HG03460 (cell line): ENCODE data around the gene RASA3.
"Not testable (repeated sequence)": the region's sequence is repeated elsewhere in the genome, so short reads cannot be mapped to it uniquely, and the experiment has no call there.

ENCODE experiments used
- ATAC-seq: cut with Tn5 transposase; IDR thresholded peaks from one replicate; pipeline ENCODE4 v1.9.1; 2021; ENCODE audit not compliant: unreplicated experiment

RASA3 gene

DNA sequence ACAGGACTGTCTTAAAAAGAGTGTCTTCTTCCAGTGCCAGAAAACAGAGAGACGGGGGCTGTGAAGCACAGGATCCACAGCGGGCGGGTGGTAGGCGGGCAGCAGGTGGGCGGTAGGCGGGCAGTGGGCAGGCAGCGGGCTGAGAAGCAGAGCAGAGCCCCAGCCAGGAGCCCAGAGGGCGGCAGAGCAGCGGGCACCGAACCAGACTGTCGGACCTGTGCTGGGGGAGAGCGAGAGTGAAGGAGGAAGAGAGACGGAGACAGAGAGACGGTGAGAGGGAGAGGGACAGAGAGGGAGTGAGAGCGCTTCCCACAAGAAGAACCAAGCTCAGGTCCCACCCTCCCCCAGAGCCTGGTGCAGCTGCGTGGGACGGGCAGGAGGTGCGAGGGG is 30.3 kb downstream of the RASA3 start:
- no peak for ATAC-seq

DNA sequence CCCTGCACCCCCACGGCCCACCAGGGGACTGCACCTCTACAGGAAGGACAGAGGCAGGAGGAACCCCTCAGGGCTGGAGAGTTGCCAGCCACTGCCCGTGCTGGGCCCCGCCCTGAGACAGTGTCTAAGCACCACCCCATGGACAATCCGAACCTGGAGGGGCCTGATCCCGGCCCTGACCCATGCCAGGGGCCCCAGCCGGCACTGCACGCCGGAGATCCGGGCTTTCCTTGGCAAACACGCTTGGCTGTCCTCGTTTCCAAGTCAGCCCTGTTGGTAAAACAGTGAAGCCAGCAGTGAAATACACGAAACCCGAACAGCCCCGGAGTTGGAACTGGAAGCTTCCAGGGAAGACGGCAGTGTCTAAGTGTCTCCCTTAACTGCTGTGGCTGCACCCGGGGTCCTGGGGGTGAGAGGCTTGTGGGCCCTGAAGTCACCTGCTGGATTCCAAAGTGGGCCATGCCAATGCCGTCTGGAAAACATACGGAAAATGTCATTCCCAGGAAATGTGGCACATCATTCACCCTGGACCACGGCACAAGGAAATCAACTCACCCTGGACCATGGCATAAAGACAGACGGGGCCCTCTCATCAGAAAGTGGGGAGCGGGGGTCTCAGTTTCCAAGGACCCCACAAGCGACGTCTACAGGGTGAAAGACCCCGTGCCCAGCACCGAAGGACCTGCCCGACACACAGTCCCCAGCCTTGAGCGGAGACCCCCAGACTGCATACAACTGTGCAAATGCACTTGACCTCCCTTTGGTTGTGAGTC is 30.9 kb downstream of the RASA3 start:
- ATAC-seq = no peak

DNA sequence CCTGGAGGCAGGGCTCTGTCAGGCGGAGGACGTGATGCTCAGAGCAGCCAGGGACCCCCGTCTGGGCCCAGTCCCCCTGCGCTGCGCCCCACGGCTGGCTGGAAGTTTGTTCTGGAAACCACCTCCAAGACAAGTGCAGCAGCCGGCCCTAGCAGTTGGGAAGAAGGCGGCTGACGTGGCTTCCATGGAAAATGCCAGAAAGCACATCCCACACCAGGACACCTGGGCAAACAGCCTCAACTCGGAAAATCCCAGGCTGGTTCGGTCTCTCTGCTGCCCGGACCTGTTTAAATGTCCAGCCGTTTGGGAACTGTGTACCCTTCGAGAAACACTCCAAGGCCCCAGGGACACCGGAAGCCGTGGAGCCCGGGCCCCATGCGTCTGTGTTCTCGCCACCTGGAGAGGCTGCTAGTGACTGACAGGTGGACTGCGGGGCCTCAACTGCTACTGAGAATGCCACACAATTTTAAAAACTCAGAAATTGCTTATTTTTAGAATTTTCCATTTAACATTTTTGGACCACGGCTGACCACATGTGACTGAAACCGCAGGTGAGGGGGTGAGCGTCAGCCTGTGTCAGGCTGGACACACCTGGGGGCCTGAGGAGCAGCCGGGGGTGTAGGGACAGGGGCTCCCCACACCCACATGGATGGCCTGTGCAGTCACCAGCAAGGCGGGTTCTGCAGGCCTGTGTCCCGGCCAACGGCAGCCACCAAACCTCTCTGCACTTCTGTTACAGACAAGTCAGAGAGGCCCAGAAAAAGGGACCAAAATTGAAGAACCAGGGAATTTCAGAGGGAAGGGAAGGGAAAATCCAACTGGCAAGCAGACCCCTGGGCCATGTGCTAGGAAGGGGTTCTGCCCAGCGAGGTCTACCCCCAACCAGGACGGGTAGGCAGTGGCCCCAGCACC is 31.7 kb downstream of the RASA3 start:
- ATAC-seq = no peak

DNA sequence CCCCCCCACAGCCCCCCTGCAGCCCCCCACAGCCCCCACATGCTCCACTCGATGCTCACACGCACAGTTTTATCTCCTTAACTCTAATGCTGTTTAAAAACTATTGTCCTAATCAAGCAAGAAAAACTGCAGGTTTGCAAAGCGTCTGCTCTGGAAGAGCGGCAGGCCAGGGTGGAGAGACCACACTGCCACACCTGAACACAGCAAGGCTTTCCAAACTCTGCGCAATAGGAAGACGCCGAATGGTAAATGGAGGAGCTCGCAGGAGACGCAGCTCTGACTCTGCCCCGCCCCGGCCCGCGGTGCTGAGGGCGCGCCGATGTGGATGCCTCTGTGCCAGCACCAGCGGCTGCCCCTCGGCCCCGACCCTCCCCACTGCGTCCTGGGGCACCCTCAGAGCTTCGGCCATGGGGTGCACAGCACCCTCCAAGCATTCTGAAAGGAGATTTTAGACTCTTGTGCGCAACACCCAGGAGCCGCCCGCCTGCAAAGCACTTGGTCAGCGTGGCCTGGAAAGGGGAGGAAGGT is 32.4 kb downstream of the RASA3 start:
- no peak for ATAC-seq

DNA sequence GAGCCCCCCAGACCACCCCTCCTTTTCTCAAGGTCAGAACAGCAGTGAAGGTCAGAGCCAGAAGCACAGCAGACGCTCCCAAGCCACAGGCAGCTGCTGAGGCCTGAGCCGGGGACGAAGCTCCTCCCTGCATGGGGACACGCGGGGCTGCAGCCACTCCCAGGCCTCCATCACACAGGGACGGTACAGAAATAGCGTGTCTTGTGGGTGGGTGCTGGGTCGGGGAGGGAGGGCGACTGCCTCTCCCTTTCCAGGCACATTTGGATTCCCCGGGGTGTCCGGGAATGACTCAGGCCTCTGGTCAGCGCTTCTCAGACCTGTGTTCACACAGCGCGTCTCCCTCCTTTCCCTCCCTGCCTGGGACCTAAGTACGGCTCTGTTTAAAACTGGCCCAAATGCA is 33.2 kb downstream of the RASA3 start:
- ATAC-seq = no peak

DNA sequence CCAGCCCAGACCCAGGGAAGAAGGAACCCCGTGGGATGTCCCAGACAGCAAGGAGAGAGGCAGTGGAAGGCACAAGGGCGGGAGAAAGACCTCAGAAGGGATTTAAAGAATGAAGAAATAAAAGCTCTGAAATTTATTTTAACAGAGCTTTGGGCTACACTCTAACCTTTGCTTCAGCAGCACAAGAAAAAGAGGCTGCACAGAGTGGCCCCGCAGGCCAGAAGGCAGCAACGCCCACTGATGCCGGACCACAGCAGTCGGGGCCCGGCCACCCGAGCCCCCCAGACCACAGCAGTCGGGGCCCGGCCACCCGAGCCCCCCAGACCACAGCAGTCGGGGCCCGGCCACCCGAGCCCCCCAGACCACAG is 33.8 kb downstream of the RASA3 start:
- not testable (repeated sequence) for ATAC-seq

DNA sequence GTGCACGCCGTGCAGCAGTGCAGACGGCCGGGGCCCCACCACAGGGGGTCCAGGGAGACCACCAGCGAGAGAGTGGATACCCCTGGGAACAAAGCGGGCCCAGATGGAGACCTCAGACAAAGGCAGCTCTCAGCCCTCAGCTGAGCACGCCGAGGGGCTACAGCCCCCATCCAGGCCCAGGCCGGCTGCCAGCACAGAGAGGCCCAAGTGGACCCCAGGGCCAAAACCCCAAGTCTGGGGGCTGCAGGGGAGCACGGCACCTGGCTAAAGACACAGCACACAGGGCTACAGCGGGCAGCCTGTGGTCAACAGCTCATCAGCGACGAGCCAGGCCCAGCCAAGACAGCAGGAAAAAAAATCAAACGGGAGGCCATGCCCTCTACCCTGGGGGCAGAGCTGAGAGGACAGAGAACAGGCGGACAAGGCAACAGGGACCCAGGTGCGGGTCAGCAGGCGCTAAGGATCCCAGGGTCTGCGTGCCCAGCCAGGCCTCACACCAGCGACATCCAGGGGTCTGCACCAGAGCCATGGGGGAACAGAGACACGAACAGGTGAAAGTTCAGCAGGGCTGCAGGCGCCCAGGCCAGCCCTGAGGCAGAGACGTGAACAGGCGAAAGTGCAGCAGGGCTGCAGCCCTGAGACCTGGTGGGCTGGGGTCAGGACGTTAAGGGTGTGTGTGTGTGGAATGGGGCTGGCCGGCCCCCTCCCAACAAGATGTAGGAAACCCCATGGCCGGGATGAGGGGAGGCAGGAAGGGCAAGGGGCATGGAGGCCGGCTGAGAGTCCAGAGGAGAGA is 34.3 kb downstream of the RASA3 start:
- ATAC-seq = no peak

DNA sequence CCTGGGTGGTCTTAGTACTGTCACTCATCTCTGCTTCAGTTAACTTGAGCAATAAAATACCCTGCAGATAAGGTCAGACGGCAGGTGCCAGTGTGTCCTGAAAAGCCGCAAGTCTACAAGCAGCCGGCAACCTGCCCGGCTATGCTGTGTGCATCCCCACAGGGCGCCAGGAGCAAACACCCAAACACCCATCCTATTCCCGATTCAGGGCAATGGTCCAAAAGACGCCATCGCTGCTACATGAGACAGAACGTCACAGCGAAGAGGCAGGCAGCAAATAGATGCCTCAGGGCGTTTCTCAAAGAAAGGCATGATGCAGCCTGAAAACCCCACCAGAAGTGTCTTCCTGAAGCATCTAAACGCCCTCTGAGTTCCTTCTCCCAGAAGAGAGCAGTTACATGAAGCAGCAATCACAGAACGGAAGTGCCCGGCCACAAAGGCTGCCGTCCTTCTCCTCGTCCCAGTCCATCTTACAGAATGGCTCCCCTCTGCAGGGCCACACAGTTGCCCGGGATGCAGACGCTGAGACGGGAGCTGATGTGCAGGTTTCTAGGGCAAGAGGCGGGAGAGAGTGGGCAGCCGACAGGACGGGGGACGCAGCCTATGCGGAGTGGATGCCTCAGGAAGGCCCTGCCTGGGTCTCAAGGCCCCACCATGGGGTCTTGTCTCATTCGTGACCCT is 35.1 kb downstream of the RASA3 start:
- no peak for ATAC-seq

DNA sequence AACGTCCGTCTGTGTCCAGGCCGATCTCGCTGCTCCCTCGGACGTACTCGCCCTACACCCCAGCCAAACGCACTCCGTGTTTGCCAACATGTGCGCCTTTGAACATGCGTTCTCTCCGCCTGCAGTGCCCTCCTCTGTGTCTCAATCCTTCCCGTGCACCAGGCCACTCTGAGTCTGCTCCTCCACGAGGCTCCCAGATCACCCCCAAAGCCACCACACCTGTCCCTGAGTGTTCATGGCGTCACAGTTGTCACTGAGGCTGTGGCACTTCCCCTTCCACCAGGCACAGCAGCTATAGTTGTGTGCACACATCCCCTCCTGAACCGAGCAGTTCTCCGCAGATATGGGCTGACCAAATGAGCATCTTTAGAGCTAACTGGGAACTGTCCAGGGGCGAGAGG is 35.6 kb downstream of the RASA3 start:
- ATAC-seq = no peak

DNA sequence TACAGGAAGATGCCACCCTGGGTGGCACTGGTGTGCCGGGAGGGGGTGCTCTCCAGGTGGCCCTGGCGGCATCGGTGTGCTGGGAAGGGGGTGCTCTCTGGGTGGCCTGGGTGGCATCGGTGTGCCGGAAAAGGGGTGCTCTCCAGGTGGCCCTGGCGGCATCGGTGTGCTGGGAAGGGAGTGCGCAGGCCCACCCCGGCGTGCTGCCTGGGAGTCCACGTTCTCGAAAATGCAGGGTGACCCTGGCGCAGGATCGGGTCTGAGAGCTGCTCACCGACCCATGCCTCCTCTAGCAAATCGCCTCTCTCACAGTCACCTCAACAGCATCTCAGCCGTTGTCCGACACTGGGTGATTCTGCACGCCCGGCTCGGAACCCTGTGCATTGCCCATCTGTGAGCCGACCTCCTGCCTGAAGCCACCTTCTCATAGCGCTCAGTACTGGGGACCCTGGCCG is 36.4 kb downstream of the RASA3 start:
- ATAC-seq = no peak

DNA sequence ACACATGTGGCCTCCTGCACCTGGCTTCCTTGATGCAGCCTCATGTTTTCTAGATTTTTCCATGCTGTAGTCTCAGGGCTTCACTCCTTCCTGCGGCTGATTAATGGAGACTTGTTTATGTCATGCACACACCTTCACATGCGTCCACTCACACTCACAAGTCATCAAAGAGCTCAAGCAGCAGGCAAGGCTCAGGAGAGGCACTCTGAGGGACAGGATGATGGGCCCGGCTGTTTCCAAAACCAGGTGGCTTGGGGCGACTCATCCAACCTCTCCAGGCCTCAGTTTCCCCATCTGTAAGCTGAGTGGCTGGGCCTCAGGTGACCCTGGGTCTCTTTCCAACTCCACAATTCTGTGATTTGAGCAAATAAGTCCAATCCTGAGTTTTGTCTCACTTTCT is 36.9 kb downstream of the RASA3 start:
- ATAC-seq = no peak

DNA sequence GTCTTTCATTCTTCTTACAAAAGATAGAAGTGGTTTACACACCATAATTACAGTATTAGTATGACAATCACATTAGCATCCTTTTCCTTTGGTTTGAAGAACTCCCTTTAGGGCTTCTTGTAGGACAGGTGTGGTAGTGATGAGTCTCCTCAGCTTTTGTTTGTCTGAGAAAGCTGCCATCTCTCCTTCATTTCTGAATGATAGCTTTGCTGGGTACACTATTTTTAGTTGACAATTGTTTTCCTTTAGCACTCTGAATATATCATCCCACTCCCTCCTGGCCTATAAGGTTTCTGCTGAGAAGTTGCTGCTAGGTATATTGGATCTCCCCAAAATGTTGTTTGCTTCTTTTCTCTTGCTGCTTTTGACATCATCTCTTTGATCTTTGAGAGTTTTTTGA is 39.3 kb downstream of the RASA3 start:
- ATAC-seq = no peak

DNA sequence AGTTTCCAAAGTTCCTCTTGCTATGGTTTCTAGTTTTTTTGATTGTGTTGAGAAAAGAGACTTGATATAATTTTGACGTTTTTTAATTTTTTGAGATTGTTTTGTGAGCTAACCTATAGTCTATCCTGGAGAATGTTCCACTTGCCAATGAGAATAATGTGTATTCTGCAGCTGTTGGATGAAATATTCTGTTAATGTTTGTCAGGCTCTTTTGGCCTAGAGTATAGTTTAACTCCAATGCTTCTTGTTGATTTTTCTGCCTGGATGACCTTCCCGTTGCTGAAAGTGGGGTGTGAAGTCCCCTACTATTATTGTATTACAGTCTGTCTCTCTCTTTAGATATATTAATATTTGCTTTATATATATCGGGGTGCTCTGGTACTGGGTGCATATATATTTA is 40.0 kb downstream of the RASA3 start:
- ATAC-seq = no peak

DNA sequence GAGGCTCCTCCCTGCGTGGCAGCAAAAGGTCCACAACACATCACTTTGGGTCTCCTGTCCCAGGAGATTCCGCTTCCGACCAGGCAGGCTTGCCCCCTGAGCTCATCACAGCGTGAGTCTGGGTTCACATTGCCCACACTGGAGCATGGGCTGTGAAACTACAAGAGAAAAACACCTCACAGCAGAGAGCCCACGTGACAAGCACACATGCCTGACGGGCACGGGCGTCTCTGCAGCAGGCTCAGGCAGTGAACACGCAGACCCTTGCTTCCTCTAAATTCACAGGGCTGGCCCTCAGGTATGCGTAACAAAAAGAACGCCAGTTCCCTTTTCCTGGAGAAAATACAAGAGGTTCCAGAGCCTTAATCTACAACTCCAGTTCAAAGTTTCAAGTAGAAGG is 41.9 kb downstream of the RASA3 start:
- ATAC-seq = no peak

DNA sequence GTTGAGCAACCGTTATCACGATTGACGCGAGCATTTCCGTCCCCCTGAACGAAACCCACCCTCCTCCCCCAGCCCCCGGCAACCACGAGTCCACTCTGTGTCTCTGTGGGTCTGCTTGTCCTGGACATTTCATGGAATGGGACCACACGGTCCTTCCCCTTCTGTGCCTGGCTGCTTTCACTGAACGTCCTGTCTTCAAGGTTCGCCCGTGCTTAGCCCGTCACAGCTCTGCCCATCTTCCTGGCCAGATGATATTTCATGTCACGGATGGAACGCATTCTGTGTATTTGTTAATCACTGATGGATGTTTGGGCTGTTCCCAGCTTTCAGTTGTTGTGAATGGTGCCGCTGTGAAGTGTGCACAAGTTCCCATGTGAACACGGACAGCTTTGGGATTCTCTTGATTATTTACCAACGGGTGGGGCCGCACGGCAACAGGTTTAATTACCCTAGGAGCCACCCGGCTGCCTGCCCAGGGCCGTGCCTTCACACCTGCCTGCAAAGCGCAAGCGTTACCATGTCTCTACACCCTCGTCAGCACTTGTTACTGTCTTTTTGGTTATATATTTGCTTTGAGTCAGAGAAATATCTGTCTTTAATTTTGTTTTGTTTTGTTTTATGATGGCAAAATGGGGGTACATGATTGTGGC is 42.5 kb downstream of the RASA3 start:
- no peak for ATAC-seq

DNA sequence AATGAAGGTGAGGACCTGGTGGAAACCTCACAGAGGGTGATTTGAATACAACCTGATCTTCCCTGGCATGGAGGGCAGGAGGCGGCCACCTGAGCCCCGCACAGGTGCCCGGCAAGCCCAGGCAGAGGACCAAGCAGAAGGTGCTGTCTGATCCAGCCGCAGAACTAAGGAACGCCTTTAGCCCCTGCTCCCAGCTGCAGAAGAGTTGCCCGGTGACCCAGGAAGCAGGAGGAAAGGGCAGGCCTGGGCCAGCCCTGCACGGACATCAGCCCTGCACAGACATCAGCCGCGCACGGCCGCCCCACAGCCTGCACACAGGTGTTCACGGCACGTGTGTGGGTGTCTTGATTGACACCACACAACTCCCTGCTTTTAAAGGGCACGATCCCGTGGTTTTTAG is 43.1 kb downstream of the RASA3 start:
- no peak for ATAC-seq

DNA sequence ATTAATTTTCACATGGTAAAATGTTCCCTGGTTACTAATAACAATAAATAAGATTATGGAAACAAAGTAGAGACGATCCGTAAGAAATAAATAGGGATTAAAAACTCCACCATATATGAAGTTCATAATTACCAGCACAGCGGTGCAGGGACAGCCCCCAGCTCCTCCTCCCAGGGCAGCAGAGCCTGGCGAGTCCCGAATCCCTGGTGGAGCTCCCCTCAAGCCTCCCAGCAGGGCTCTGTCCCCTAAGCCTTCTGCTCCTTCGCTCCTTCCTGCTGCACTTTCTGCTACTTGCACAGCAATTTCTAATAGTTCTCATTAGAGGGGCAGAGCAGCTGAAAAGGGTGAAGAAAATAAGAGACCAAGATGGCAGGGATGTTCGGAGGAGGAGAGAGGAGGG is 43.6 kb downstream of the RASA3 start:
- no peak for ATAC-seq

DNA sequence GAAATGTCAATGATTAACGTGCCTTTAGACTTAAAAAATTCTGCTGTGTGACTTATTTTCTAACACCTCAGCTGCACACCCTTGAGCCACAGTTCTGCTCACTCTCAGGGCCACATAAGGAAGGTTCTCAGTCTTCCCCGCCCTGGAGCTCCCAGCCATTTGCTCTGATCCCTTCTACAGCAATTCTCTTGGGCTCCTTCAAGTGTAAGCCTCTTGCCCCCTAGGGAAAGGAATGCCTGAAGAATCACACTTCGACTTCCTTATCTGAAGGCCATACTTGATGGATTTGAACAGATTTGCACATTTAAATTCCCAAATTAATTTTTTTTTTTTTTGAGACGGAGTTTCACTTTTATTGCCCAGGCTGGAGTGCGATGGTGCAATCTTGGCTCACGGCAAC is 44.2 kb downstream of the RASA3 start:
- no peak for ATAC-seq

DNA sequence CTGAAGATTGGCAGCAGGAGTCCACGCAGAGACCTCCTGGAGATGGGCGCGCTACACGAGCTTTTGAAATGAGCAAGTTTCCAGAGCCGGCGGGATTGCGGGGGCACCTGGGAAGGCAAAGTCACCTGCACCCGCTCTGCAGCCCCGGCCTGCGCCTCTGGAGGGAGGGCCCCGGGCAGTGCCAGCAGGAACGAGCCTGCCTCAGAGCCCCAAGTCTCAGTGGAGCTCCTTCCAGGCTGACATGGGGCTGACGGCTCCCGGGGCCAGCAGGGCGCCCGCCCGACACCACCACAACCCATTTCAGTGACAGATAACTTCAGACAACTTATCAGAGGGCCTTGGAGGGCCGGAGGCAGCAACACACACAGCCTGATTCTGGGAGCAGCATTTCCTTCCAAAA is 45.0 kb downstream of the RASA3 start:
- no peak for ATAC-seq
